Bronchial epithelial cell (primary cell): ENCODE data around the gene DZIP1L. TPM values are rescaled to one million over a fixed set of nuclear protein-coding genes. Genes with fewer than 3 reads are reported as not detected.
"Not testable (repeated sequence)": the region's sequence is repeated elsewhere in the genome, so short reads cannot be mapped to it uniquely, and the experiment has no call there.

Experiments
- DNase-seq: peaks from one replicate; pipeline ENCODE4 v3.0.0-alpha.2; 2010; ENCODE audit warnings: low read depth
- FAIRE-seq: peaks from 2 replicates; lab custom pipeline; 2011; peaks lifted over from hg19 to GRCh38; lab: Jason Lieb, UNC
- H3K27me3 ChIP-seq: 2 replicates; pipeline ENCODE4 v1.5.1; 2011; ENCODE audit warnings: low read length; ENCODE audit not compliant: control insufficient read depth, insufficient read depth
- H3K36me3 ChIP-seq: 2 replicates; pipeline ENCODE4 v1.5.1; 2011; ENCODE audit warnings: low read length; ENCODE audit not compliant: control insufficient read depth, insufficient read depth
- H3K4me3 ChIP-seq: 2 replicates; pipeline ENCODE4 v1.5.1; 2011; ENCODE audit warnings: mild to moderate bottlenecking, low read depth, low read length, control low read depth
- CTCF ChIP-seq: IDR thresholded peaks from 2 replicates; pipeline ENCODE4 v1.5.1; 2011; ENCODE audit warnings: mild to moderate bottlenecking, moderate library complexity, low read length, control low read depth, inconsistent platforms; ENCODE audit not compliant: insufficient read depth, severe bottlenecking
- total RNA-seq: library from RNA; depleted of rRNA; stranded (reverse); fragments of >200 nt; gene quantifications from 2 replicates; pipeline ENCODE4 v1.2.1, GENCODE V29; 2014

Gene DZIP1L
- total RNA-seq, 1 donor from 2014 or later = 2.1 TPM

DNA sequence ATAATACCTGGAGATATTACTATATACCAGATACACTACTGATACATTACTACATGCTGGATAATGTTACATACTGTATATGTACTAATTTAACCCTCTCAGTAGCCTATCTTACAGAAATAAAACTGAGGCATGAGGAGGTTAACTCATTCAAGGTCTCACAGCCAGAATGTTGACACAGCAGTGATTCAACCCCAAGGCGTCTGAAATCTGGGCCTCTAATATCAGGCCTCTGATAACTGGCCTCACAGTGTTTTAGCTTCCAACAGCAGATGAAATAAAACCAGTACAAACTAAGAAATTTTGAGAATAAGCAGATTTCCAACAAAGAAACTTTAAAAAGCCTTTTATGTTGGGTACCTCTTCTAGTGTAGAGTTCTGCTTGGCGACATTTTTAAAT, 23.4 kb downstream of the DZIP1L start:
- DNase-seq = peak; percentile 65

GRCh38 chr3:138089091-138089490, 26.3 kb downstream of the DZIP1L start:
- Histone ChIP-seq H3K36me3 (no peaks in the 10 kb centered on the region), H3K27me3 (no peaks in the 10 kb centered on the region), H3K4me3 (no peak overlapping the region)
- DNase-seq (peak; percentile 95), FAIRE-seq (no peak)
- TF ChIP-seq CTCF = no peak

More for the DNA sequence above, 23.4 kb downstream of the DZIP1L start:
- no peaks in the 10 kb centered on the region for H3K36me3 ChIP-seq
- H3K27me3 ChIP-seq = no peaks in the 10 kb centered on the region
- H3K4me3 ChIP-seq = no peak overlapping the region
- FAIRE-seq = no peak
- TF ChIP-seq CTCF = no peak

GRCh38 chr3:138085745-138086144, 29.7 kb downstream of the DZIP1L start:
- not testable (repeated sequence) for H3K27me3 ChIP-seq, FAIRE-seq, H3K36me3 ChIP-seq, DNase-seq, H3K4me3 ChIP-seq

GRCh38 chr3:138084196-138084595, 31.2 kb downstream of the DZIP1L start:
- Histone ChIP-seq H3K27me3 (no peaks in the 10 kb centered on the region), H3K4me3 (no peak overlapping the region), H3K36me3 (no peaks in the 10 kb centered on the region)
- DNase-seq (no peak), FAIRE-seq (no peak)
- no peak for TF ChIP-seq CTCF

- DNase-seq = no peak
- no peak for TF ChIP-seq CTCF
- Histone ChIP-seq H3K4me3 (no peak overlapping the region), H3K27me3 (no peaks in the 10 kb centered on the region), H3K36me3 (no peaks in the 10 kb centered on the region)
- peak; percentile 36 for FAIRE-seq
Measured at GRCh38 chr3:138082992-138083386, 32.4 kb downstream of the DZIP1L start.

DNA sequence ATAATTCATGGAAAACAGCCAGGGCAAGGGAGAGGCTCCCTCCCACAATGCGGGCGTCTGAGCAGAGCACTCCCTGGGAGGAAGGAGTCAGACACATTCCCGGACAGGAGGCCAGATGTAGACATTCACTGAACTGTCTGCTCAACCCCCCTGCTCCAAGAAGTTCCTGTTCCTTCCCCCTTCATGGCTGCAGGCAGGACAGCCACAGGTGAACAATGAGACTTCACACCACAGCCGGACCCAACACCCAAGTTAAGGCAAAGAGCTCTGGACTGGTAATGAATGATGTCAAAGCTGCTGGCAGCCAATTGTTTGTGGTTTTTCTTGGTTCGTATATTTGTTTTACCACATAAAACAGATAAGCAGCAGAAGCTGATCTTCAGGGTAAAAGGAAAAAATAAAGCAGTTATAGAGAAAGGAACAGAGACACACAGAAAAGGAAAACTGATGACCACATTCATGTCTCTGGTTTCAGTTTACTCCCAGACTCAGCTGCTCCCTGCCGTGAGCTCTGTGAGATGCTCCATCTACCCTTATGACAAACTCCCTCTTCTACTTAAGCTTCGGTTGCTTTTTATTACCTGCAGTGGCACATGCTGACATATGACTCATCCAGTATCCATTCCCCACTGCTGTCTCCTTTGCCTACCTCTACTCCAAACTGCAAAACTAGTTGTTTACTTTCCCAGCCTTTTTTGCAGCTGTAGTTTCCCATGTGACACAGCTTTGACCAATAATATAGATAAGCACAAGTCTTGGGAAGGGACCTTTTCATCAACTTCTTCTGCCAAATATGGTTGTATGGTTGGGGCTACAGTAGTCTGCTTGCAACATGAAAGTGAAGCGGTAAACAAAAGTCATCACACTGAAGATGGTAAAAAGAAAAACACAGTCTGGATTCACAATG, 33.1 kb downstream of the DZIP1L start:
- peak; percentile 43 for FAIRE-seq
- Histone ChIP-seq H3K36me3 (no peaks in the 10 kb centered on the region), H3K4me3 (no peak overlapping the region), H3K27me3 (no peaks in the 10 kb centered on the region)
- TF ChIP-seq CTCF = no peak
- DNase-seq = peak; percentile 91
